Heart left ventricle (tissue), 13 donors: ENCODE results near the gene ARHGAP24.

Experiments used
- CTCF ChIP-seq, 12 donors: fragments of 200-600 bp; sonication (generic) in 4 of 12; IDR thresholded peaks; one replicate each; pipeline versions ENCODE4 v1.5.0 to v1.8.0; 2018 to 2022; ENCODE audit warnings: antibody characterized with exemption in 12 of 12, mild to moderate bottlenecking in 5 of 12
- POLR2A ChIP-seq, 2 donors: fragments of 450-650 bp; IDR thresholded peaks; one replicate each; pipeline ENCODE4 v1.6.1; 2017; ENCODE audit warnings: antibody characterized with exemption in 2 of 2, mild to moderate bottlenecking in 2 of 2, moderate library complexity in 2 of 2
- donor health status: ischemic (EF 13 %, LVEDD 7.1; RV severe dilation, severe dysfunction).
- donor health status: DM: no; HTN: yes; CAD: no.
- donor health status: DM: no; HTN: no; CAD: no.
- donor health status: ischemic (EF 25% LVEDD 6.9; RV normal size, moderate dysfunction).
- donor health status: ischemic (EF 25% LVEDD 5.7; RV mildly dilated, moderate dysfunction).
- donor health status: ischemic (EF 35%, LVEDD 5.7; RV mildly dilated, moderate dysfunction).
- donor health status: nonischemic (EF 11% LVEDD 7.7; RV severe dilation, severe dysfunction).
- donor health status: DM: yes; HTN: yes; CAD: no.
- donor health status: PGD.
- donor health status: ischemic (EF 29% LVEDD 5.4; RV normal size, mild dysfunction).
- donor health status: nonischemic (EF 23%, LVEDD 6.1; RV moderate dilation, normal function).

GRCh38 chr4:85728464-85728863 lies 253.5 kb downstream of the ARHGAP24 start:
- TF ChIP-seq CTCF (IDR thresholded peaks at IDR 0.05) = no peak
- TF ChIP-seq POLR2A (IDR thresholded peaks at IDR 0.05) = no peak
